Measurements from ENCODE around the gene PRDM16. TPM values are rescaled to one million over a fixed set of nuclear protein-coding genes. Genes with fewer than 3 reads are reported as not detected.

PRDM16 gene
- total and polyA plus RNA-seq, 3 donors from 2014 or later, result 2.1 to 5.6 (median 4.7) TPM

- WGBS, 2 donors, result 80 to 81% methylated on average over 12 to 16 of the region's 22 CpGs
- Histone ChIP-seq H3K9me3 (no peaks in the 10 kb centered on the region), H3K4me3 (no peak overlapping the region), H3K27me3 (no peaks in the 10 kb centered on the region), H3K27ac (no peak overlapping the region), H3K36me3 (ENCODE audit: low read depth, missing control alignments) (no peaks in the 10 kb centered on the region), H3K4me1 (peaks cover 17% of the 10 kb centered on the region)
- TF ChIP-seq, protein P1, sequence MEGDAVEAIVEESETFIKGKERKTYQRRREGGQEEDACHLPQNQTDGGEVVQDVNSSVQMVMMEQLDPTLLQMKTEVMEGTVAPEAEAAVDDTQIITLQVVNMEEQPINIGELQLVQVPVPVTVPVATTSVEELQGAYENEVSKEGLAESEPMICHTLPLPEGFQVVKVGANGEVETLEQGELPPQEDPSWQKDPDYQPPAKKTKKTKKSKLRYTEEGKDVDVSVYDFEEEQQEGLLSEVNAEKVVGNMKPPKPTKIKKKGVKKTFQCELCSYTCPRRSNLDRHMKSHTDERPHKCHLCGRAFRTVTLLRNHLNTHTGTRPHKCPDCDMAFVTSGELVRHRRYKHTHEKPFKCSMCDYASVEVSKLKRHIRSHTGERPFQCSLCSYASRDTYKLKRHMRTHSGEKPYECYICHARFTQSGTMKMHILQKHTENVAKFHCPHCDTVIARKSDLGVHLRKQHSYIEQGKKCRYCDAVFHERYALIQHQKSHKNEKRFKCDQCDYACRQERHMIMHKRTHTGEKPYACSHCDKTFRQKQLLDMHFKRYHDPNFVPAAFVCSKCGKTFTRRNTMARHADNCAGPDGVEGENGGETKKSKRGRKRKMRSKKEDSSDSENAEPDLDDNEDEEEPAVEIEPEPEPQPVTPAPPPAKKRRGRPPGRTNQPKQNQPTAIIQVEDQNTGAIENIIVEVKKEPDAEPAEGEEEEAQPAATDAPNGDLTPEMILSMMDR (IDR thresholded peaks at IDR 0.05), result no peak
- no peak for TF ChIP-seq POLR2A (IDR thresholded peaks at IDR 0.05)
- no peak for DNase-seq
- intact Hi-C loops (cut with DNase I; ENCODE audit: low total_unique reads), result no loop called here
Observed at GRCh38 chr1:3276341-3276800, 207.4 kb downstream of the PRDM16 start.

GRCh38 chr1:3277011-3277471 lies 208.0 kb downstream of the PRDM16 start:
- WGBS, 2 donors, result 95 to 97% methylated on average over 10 to 15 of the region's 15 CpGs
- H3K4me1 ChIP-seq, result peaks cover 11% of the 10 kb centered on the region
- no peak overlapping the region for H3K4me3 ChIP-seq
- H3K27me3 ChIP-seq, result no peaks in the 10 kb centered on the region
- no peaks in the 10 kb centered on the region for H3K9me3 ChIP-seq
- H3K27ac ChIP-seq, result no peak overlapping the region
- intact Hi-C loops (cut with DNase I; ENCODE audit: low total_unique reads), result no loop called here
- H3K36me3 ChIP-seq (ENCODE audit: low read depth, missing control alignments), result no peaks in the 10 kb centered on the region
- no peak for TF ChIP-seq POLR2A (IDR thresholded peaks at IDR 0.05)
- TF ChIP-seq, protein P1 (IDR thresholded peaks at IDR 0.05), result no peak
- DNase-seq, result no peak

- H3K9me3 ChIP-seq, result no peaks in the 10 kb centered on the region
- no peak for TF ChIP-seq POLR2A (IDR thresholded peaks at IDR 0.05)
- TF ChIP-seq, protein P1 (IDR thresholded peaks at IDR 0.05), result no peak
- H3K27ac ChIP-seq, result no peak overlapping the region
- 89 to 94% methylated on average over 16 to 19 of the region's 19 CpGs for WGBS, 2 donors
- no peak overlapping the region for H3K4me3 ChIP-seq
- no peaks in the 10 kb centered on the region for H3K27me3 ChIP-seq
- H3K4me1 ChIP-seq, result peaks cover 11% of the 10 kb centered on the region
- no peak for DNase-seq
- intact Hi-C loops (cut with DNase I; ENCODE audit: low total_unique reads), result no loop called here
- no peaks in the 10 kb centered on the region for H3K36me3 ChIP-seq (ENCODE audit: low read depth, missing control alignments)
Observed at GRCh38 chr1:3277623-3278022, 208.6 kb downstream of the PRDM16 start.

GRCh38 chr1:3278416-3279181 lies 209.6 kb downstream of the PRDM16 start:
- no peak for DNase-seq
- H3K4me3 ChIP-seq, result no peak overlapping the region
- H3K4me1 ChIP-seq, result peaks cover 11% of the 10 kb centered on the region
- TF ChIP-seq, protein P1 (IDR thresholded peaks at IDR 0.05), result no peak
- no peak for TF ChIP-seq POLR2A (IDR thresholded peaks at IDR 0.05)
- H3K9me3 ChIP-seq, result no peaks in the 10 kb centered on the region
- intact Hi-C loops (cut with DNase I; ENCODE audit: low total_unique reads), result no loop called here
- no peaks in the 10 kb centered on the region for H3K36me3 ChIP-seq (ENCODE audit: low read depth, missing control alignments)
- 88 to 90% methylated on average over 20 to 37 of the region's 37 CpGs for WGBS, 2 donors
- H3K27me3 ChIP-seq, result no peaks in the 10 kb centered on the region
- no peak overlapping the region for H3K27ac ChIP-seq

- intact Hi-C loops (cut with DNase I; ENCODE audit: low total_unique reads), result no loop called here
- no peak for DNase-seq
Observed at GRCh38 chr1:3279182-3279470, 210.1 kb downstream of the PRDM16 start.

More at GRCh38 chr1:3279182-3279470, 210.1 kb downstream of the PRDM16 start:
- no peaks in the 10 kb centered on the region for H3K9me3 ChIP-seq
- H3K27me3 ChIP-seq, result no peaks in the 10 kb centered on the region
- WGBS, 2 donors, result 82 to 94% methylated on average over 3 to 19 of the region's 19 CpGs
- no peaks in the 10 kb centered on the region for H3K36me3 ChIP-seq (ENCODE audit: low read depth, missing control alignments)
- H3K4me1 ChIP-seq, result peaks cover 14% of the 10 kb centered on the region
- TF ChIP-seq, protein P1 (IDR thresholded peaks at IDR 0.05), result no peak
- TF ChIP-seq POLR2A (IDR thresholded peaks at IDR 0.05), result no peak
- no peak overlapping the region for H3K27ac ChIP-seq
- no peak overlapping the region for H3K4me3 ChIP-seq

All from testis (tissue), 3 donors.